Epithelial cell of esophagus (primary cell): Measurements from ENCODE around the gene IFNLR1.

Source experiments
- DNase-seq: peaks from one replicate; pipeline ENCODE4 v3.0.0; 2010; ENCODE audit warnings: low read depth
- H3K4me3 ChIP-seq: 2 replicates; pipeline ENCODE4 v1.5.1; 2011; ENCODE audit warnings: mild to moderate bottlenecking, low read length, control low read depth
- CTCF ChIP-seq: IDR thresholded peaks from 2 replicates; pipeline ENCODE4 v1.5.1; 2011; ENCODE audit warnings: low read depth, mild to moderate bottlenecking, low read length, control low read depth, inconsistent platforms; ENCODE audit not compliant: insufficient read depth; ENCODE audit errors: missing control alignments

Gene IFNLR1

DNA sequence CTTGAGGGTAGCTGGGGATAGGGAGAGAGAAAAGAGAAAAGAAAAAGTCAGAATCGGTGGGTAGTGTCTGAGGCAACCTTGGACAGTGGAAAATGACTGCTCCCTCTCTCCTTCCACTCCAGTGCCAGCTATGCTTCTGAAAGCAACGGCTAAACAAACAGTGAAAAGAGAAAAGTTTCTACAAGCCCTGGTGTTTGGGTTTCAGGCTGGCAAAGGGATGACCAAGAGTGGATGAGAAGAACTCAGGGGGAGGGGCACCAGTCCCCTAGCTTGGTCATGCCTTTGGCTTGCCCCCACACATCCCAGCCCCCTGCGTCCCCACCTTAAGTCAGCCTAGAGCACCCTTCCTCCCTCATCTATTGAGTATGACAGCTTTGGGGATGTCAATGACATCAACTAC, 52.7 kb downstream of the IFNLR1 start:
- no peak for TF ChIP-seq CTCF
- DNase-seq, result no peak
- H3K4me3 ChIP-seq, result no peak overlapping the region

GRCh38 chr1:24133819-24134218, 53.3 kb downstream of the IFNLR1 start:
- no peak overlapping the region for H3K4me3 ChIP-seq
- no peak for TF ChIP-seq CTCF
- no peak for DNase-seq

- H3K4me3 ChIP-seq, result no peak overlapping the region
- TF ChIP-seq CTCF, result no peak
- no peak for DNase-seq
These were observed 56.7 kb downstream of the IFNLR1 start for GRCh38 chr1:24130385-24130784.

DNA sequence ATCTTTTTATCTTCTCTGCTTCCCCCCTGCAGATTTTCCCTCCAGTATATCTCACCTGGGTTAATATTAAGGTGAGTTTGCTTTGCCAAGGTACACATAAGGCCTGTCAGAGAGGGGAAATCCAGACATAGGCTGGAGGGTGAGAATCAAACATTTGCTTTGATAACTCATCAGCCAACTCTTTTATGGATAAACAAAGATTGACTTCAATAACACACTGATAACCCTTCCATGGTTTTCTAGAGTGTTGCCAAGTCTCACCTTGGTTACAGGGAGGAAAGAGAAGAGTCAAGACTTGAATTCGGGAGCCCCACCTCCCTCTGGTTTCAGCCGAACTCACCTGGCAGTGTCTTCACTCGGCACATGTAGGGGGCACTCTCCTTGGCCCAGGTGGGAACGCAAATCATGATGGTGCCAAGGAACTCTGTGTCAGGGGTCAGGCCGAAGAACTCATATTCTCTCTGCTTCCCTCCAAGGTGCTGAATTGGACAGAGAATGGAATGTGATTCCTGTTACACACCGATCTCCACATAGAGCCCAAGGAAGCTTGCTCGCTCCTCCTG, 59.2 kb downstream of the IFNLR1 start:
- DNase-seq, result no peak
- no peak overlapping the region for H3K4me3 ChIP-seq
- no peak for TF ChIP-seq CTCF

DNA sequence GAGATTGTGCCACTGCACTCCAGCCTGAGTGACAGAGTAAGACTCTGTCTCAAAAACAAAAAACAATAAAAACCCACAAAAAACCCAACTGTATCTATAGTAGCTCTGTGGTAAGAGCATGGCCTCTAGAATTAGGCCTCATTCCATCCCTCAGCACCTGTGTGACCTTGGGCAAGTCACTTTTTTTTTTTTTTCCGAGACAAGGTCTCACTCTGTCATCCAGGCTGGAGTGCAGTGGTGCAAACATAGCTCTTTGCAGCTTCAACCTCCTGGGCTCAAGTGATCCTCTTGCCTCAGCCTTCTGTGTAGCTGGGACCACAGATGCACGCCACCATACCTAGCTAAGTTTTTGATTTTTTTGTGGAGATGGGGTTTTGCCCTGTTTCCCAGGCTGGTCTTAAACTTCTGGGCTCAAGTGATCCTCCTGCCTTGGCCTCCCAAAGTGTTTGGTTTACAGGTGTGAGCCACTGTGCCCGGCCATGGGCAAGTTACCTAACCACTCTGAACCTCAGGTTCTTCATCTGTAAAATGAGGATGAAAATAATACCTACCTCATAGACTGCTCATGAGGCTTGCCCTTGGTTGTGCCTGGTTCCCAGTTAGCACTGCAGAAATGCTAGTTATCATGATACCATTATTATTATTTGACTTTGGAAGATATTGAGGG, 59.8 kb downstream of the IFNLR1 start:
- TF ChIP-seq CTCF, result no peak
- DNase-seq, result no peak
- no peak overlapping the region for H3K4me3 ChIP-seq

DNA sequence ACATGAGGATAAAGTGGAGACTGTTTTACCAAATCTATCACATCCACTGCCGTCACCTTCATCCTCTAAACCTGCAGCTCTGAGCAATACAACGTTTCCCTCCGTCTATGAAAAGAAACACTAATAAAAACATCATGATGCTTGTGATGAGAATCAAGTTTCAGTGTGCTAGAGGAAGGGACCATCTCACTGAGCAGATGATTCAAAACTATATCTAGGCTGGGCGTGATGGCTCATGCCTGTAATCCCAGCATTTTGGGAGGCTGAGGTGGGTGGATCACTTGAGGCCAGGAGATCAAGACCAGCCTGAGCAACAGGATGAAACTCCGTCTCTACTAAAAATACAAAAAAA, 60.4 kb downstream of the IFNLR1 start:
- no peak for TF ChIP-seq CTCF
- no peak for DNase-seq
- H3K4me3 ChIP-seq, result no peak overlapping the region
